ENCODE measurements around the gene SHE. TPM values are rescaled to one million over a fixed set of nuclear protein-coding genes. Genes with fewer than 3 reads are reported as not detected.

The SHE gene
- total and polyA plus RNA-seq, 2 donors, result 2.7 to 7.6 TPM

- H3K27me3 ChIP-seq (ENCODE audit: control insufficient read depth in 2 of 2, insufficient read depth in 1 of 2, low read length in 1 of 2), result no peaks in the 10 kb centered on the region
- peaks cover 0 to 11% of the 10 kb centered on the region in 2 donors for H3K4me1 ChIP-seq (ENCODE audit: control insufficient read depth in 2 of 2, insufficient read depth in 2 of 2, low read length in 2 of 2)
- H3K9me3 ChIP-seq (ENCODE audit: control insufficient read depth in 2 of 2, insufficient read depth in 1 of 2, low read length in 1 of 2), result no peaks in the 10 kb centered on the region
- peaks cover 0 to 3% of the 10 kb centered on the region in 2 donors for H3K36me3 ChIP-seq (ENCODE audit: control insufficient read depth in 2 of 2, insufficient read depth in 2 of 2, low read length in 1 of 2)
- peak; percentile 33 to 84 (median 66) for DNase-seq (ENCODE audit: low read depth in 6 of 9, low spot score in 9 of 9)
- H3K4me3 ChIP-seq (ENCODE audit: low read length in 2 of 2), result no peak overlapping the region
- H3K27ac ChIP-seq (ENCODE audit: low read depth in 1 of 2, low read length in 1 of 2), result no peak overlapping the region
- 48% methylated on average over 9 of the region's 9 CpGs for WGBS
Measured at GRCh38 chr1:154479764-154480421, 22.3 kb downstream of the SHE start.

GRCh38 chr1:154478639-154479038 lies 23.6 kb downstream of the SHE start:
- Histone ChIP-seq H3K27ac (ENCODE audit: low read depth in 1 of 2, low read length in 1 of 2) (no peak overlapping the region), H3K4me1 (ENCODE audit: control insufficient read depth in 2 of 2, insufficient read depth in 2 of 2, low read length in 2 of 2) (peaks cover 0 to 11% of the 10 kb centered on the region in 2 donors), H3K4me3 (ENCODE audit: low read length in 2 of 2) (no peak overlapping the region), H3K27me3 (ENCODE audit: control insufficient read depth in 2 of 2, insufficient read depth in 1 of 2, low read length in 1 of 2) (no peaks in the 10 kb centered on the region), H3K36me3 (ENCODE audit: control insufficient read depth in 2 of 2, insufficient read depth in 2 of 2, low read length in 1 of 2) (peaks cover 0 to 3% of the 10 kb centered on the region in 2 donors), H3K9me3 (ENCODE audit: control insufficient read depth in 2 of 2, insufficient read depth in 1 of 2, low read length in 1 of 2) (no peaks in the 10 kb centered on the region)
- peak in 1 of 9 donors; percentile 47 for DNase-seq (ENCODE audit: low read depth in 6 of 9, low spot score in 9 of 9)
- WGBS, result 29% methylated on average over 5 of the region's 5 CpGs

GRCh38 chr1:154478013-154478412 lies 24.2 kb downstream of the SHE start:
- DNase-seq (ENCODE audit: low read depth in 6 of 9, low spot score in 9 of 9), result no peak
- 94% methylated on average over 8 of the region's 8 CpGs for WGBS
- Histone ChIP-seq H3K36me3 (ENCODE audit: control insufficient read depth in 2 of 2, insufficient read depth in 2 of 2, low read length in 1 of 2) (no peaks in the 10 kb centered on the region), H3K4me3 (ENCODE audit: low read length in 2 of 2) (no peak overlapping the region), H3K27ac (ENCODE audit: low read depth in 1 of 2, low read length in 1 of 2) (no peak overlapping the region), H3K9me3 (ENCODE audit: control insufficient read depth in 2 of 2, insufficient read depth in 1 of 2, low read length in 1 of 2) (no peaks in the 10 kb centered on the region), H3K4me1 (ENCODE audit: control insufficient read depth in 2 of 2, insufficient read depth in 2 of 2, low read length in 2 of 2) (peaks cover 0 to 11% of the 10 kb centered on the region in 2 donors), H3K27me3 (ENCODE audit: control insufficient read depth in 2 of 2, insufficient read depth in 1 of 2, low read length in 1 of 2) (no peaks in the 10 kb centered on the region)

GRCh38 chr1:154476791-154477190 lies 25.4 kb downstream of the SHE start:
- Histone ChIP-seq H3K4me3 (ENCODE audit: low read length in 2 of 2) (no peak overlapping the region), H3K9me3 (ENCODE audit: control insufficient read depth in 2 of 2, insufficient read depth in 1 of 2, low read length in 1 of 2) (no peaks in the 10 kb centered on the region), H3K27ac (ENCODE audit: low read depth in 1 of 2, low read length in 1 of 2) (no peak overlapping the region), H3K36me3 (ENCODE audit: control insufficient read depth in 2 of 2, insufficient read depth in 2 of 2, low read length in 1 of 2) (no peaks in the 10 kb centered on the region), H3K4me1 (ENCODE audit: control insufficient read depth in 2 of 2, insufficient read depth in 2 of 2, low read length in 2 of 2) (peaks cover 0 to 11% of the 10 kb centered on the region in 2 donors), H3K27me3 (ENCODE audit: control insufficient read depth in 2 of 2, insufficient read depth in 1 of 2, low read length in 1 of 2) (no peaks in the 10 kb centered on the region)
- DNase-seq (ENCODE audit: low read depth in 6 of 9, low spot score in 9 of 9), result no peak
- WGBS, result 98% methylated on average over 1 of the region's 1 CpG

- no peak overlapping the region for H3K4me3 ChIP-seq (ENCODE audit: low read length in 2 of 2)
- H3K27ac ChIP-seq (ENCODE audit: low read depth in 1 of 2, low read length in 1 of 2), result no peak overlapping the region
- no peaks in the 10 kb centered on the region for H3K27me3 ChIP-seq (ENCODE audit: control insufficient read depth in 2 of 2, insufficient read depth in 1 of 2, low read length in 1 of 2)
- peaks cover 0 to 11% of the 10 kb centered on the region in 2 donors for H3K4me1 ChIP-seq (ENCODE audit: control insufficient read depth in 2 of 2, insufficient read depth in 2 of 2, low read length in 2 of 2)
- DNase-seq (ENCODE audit: low read depth in 6 of 9, low spot score in 9 of 9), result no peak
- 82% methylated on average over 3 of the region's 3 CpGs for WGBS
- no peaks in the 10 kb centered on the region for H3K9me3 ChIP-seq (ENCODE audit: control insufficient read depth in 2 of 2, insufficient read depth in 1 of 2, low read length in 1 of 2)
- no peaks in the 10 kb centered on the region for H3K36me3 ChIP-seq (ENCODE audit: control insufficient read depth in 2 of 2, insufficient read depth in 2 of 2, low read length in 1 of 2)
Measured at GRCh38 chr1:154474802-154475201, 27.4 kb downstream of the SHE start.

GRCh38 chr1:154471304-154471703 lies 30.9 kb downstream of the SHE start:
- DNase-seq (ENCODE audit: low read depth in 6 of 9, low spot score in 9 of 9), result no peak
- Histone ChIP-seq H3K4me3 (ENCODE audit: low read length in 2 of 2) (no peak overlapping the region), H3K36me3 (ENCODE audit: control insufficient read depth in 2 of 2, insufficient read depth in 2 of 2, low read length in 1 of 2) (no peaks in the 10 kb centered on the region), H3K4me1 (ENCODE audit: control insufficient read depth in 2 of 2, insufficient read depth in 2 of 2, low read length in 2 of 2) (peaks cover 0 to 16% of the 10 kb centered on the region in 2 donors), H3K27ac (ENCODE audit: low read depth in 1 of 2, low read length in 1 of 2) (no peak overlapping the region), H3K9me3 (ENCODE audit: control insufficient read depth in 2 of 2, insufficient read depth in 1 of 2, low read length in 1 of 2) (no peaks in the 10 kb centered on the region), H3K27me3 (ENCODE audit: control insufficient read depth in 2 of 2, insufficient read depth in 1 of 2, low read length in 1 of 2) (no peaks in the 10 kb centered on the region)
- 98% methylated on average over 2 of the region's 2 CpGs for WGBS

- WGBS, result 98% methylated on average over 10 of the region's 10 CpGs
- no peak for DNase-seq (ENCODE audit: low read depth in 6 of 9, low spot score in 9 of 9)
Measured at GRCh38 chr1:154469844-154470560, 32.2 kb downstream of the SHE start.

GRCh38 chr1:154468535-154469250 lies 33.5 kb downstream of the SHE start:
- no peaks in the 10 kb centered on the region for H3K36me3 ChIP-seq (ENCODE audit: control insufficient read depth in 2 of 2, insufficient read depth in 2 of 2, low read length in 1 of 2)
- no peak overlapping the region for H3K4me3 ChIP-seq (ENCODE audit: low read length in 2 of 2)
- H3K4me1 ChIP-seq (ENCODE audit: control insufficient read depth in 2 of 2, insufficient read depth in 2 of 2, low read length in 2 of 2), result peaks cover 11 to 40% of the 10 kb centered on the region in 2 donors
- 96% methylated on average over 12 of the region's 12 CpGs for WGBS
- no peak overlapping the region for H3K27ac ChIP-seq (ENCODE audit: low read depth in 1 of 2, low read length in 1 of 2)
- H3K9me3 ChIP-seq (ENCODE audit: control insufficient read depth in 2 of 2, insufficient read depth in 1 of 2, low read length in 1 of 2), result no peaks in the 10 kb centered on the region
- no peak for DNase-seq (ENCODE audit: low read depth in 6 of 9, low spot score in 9 of 9)
- no peaks in the 10 kb centered on the region for H3K27me3 ChIP-seq (ENCODE audit: control insufficient read depth in 2 of 2, insufficient read depth in 1 of 2, low read length in 1 of 2)

More at GRCh38 chr1:154469844-154470560, 32.2 kb downstream of the SHE start:
- no peak overlapping the region for H3K27ac ChIP-seq (ENCODE audit: low read depth in 1 of 2, low read length in 1 of 2)
- no peaks in the 10 kb centered on the region for H3K9me3 ChIP-seq (ENCODE audit: control insufficient read depth in 2 of 2, insufficient read depth in 1 of 2, low read length in 1 of 2)
- H3K36me3 ChIP-seq (ENCODE audit: control insufficient read depth in 2 of 2, insufficient read depth in 2 of 2, low read length in 1 of 2), result no peaks in the 10 kb centered on the region
- H3K4me3 ChIP-seq (ENCODE audit: low read length in 2 of 2), result no peak overlapping the region
- H3K27me3 ChIP-seq (ENCODE audit: control insufficient read depth in 2 of 2, insufficient read depth in 1 of 2, low read length in 1 of 2), result no peaks in the 10 kb centered on the region
- H3K4me1 ChIP-seq (ENCODE audit: control insufficient read depth in 2 of 2, insufficient read depth in 2 of 2, low read length in 2 of 2), result peaks cover 9 to 29% of the 10 kb centered on the region in 2 donors

All from thymus (tissue), 11 donors.